Measurements from ENCODE around the gene DCDC2B.
"Not testable (repeated sequence)": the region's sequence is repeated elsewhere in the genome, so short reads cannot be mapped to it uniquely, and the experiment has no call there.

The DCDC2B gene

GRCh38 chr1:32228771-32229170 lies 19.9 kb downstream of the DCDC2B start:
- no peak for DNase-seq (ENCODE audit: low spot score)

DNA sequence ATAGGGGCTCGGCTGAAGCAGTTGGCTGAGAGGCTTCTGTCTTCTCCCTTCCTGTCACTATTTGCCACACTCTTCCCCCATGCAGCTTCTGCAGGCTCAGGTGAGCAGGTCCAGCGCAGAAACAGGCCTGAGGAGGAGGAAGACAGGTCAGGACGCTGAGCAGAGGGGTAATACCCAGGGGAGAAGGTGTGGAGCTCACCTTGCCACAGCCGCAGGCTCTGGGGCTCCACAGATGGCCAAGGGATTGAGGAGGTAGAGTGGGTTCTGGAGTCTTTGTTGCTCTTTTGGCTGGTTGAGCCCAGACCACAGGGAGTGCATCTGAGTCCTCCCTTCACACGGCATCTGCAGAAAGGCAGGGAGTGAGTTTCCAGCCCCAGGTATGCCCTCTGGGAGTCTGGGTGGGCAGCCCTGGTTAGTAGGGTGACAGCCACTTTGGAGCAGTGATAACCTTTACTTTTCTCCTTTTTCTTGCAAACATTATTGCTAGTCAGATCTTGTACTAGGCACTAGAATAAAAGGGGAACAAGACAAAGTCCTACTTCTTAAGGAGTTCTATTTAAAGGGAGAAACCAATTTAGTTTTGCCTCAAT lies 23.0 kb downstream of the DCDC2B start:
- DNase-seq (ENCODE audit: low spot score) = no peak

DNA sequence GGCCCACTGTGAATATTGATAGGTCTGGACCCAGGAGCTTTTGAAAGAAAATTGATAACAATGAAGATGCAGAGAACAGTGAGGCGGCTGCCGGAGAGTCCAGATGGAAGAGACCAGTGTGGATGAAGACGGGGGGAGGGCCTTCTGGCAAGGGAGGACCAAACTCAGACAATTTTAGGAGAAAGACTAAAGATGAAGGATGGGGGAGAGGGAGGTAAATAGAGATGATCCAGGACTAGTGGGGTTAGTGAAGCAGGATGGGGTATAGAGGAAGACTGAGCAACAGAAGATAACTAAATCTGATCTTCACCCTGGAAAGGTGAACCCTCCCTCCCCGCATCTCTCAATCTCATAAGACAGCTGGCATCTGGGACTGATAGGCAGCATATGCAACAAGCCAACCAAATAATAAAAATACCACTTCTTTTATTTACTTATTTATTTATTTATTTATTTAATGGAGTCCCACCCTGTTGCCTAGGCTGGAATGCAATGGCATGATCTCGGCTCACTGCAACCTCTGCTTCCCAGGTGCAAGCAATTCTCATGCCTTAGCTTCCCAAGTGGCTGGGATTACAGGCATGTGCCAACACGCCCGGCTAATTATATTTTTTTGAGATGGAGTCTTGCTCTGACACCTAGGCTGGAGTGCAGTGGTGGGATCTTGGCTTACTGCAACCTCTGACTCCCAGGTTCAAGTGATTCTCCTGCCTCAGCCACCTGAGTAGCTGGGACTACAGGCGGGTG lies 23.8 kb downstream of the DCDC2B start:
- DNase-seq (ENCODE audit: low spot score) = no peak

- DNase-seq (ENCODE audit: low spot score) = no peak
Observed at GRCh38 chr1:32234792-32235191, 25.9 kb downstream of the DCDC2B start.

GRCh38 chr1:32239337-32239736 lies 30.4 kb downstream of the DCDC2B start:
- no peak for DNase-seq (ENCODE audit: low spot score)

- no peak for DNase-seq (ENCODE audit: low spot score)
Observed at GRCh38 chr1:32239790-32240139, 30.9 kb downstream of the DCDC2B start.

GRCh38 chr1:32240140-32240951 lies 31.5 kb downstream of the DCDC2B start:
- DNase-seq (ENCODE audit: low spot score) = no peak

DNA sequence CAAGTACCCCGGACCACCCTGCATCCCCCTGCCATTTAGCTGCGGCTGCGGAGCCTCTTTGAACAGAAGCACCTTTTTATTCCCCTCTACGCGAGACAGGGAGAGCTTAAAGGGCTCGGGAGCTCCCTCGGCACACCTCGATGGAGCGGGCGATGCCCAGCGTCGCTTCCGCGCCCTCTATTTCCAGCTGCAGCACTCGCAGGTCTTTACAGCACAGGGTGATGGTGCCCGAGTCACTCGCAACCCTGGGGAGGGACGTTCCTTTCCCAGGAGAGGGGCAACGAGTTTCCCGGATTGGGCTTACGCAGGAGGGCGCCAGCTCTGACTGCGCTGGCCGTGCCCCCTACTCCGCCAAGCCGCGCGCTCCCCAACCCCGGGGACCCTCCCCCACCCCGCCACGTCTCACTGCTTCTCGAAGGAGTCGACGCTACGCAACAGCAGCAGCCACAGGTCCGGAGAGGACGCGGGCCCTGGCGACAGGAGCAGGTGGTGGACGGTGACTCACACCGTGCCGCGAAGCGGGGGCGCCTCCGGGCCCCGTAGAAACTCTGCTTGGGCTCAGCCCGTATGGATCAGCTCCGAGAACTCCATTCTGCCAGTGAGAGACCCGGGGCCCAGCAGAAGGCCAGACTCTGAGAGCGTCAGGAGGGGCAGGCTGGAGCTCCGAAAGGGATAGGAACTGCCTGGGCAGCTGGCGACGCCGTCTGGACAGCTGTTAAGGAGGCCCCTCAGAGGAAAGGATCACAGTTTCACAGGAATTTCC lies 32.3 kb downstream of the DCDC2B start:
- DNase-seq (ENCODE audit: low spot score) = no peak

DNA sequence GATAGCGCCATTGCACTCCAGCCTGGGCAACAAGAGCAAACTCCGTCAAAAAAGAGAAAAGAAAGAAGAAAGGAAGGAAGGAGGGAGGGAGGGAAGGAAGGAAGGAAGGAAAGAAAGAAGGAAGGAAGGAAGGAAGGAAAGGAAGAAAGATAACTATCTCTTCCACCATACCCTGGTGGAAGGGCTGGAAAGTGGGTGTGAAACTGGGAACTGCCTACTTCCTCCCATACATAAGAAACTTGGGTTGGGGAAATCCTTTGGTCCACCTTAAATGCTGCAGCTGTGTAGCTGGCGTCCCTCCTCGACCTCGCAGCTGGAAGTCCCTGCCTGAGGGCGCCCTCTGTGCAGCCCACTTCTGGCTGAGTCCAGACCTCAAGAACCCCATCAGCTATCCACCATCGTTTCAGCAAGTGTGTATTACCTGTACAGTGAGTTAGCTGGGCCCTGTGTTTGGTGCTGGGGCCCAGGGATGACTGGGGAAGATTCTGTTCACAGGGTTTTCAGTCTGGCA lies 33.5 kb downstream of the DCDC2B start:
- DNase-seq (ENCODE audit: low spot score) = no peak

- DNase-seq (ENCODE audit: low spot score) = peak; percentile 76
Observed at GRCh38 chr1:32246888-32247273, 38.0 kb downstream of the DCDC2B start, which contains the start of gene FAM167B. FAM167B (plus strand) TSS chr1:32247222; CDS start chr1:32247422, 200 bp downstream.

DNA sequence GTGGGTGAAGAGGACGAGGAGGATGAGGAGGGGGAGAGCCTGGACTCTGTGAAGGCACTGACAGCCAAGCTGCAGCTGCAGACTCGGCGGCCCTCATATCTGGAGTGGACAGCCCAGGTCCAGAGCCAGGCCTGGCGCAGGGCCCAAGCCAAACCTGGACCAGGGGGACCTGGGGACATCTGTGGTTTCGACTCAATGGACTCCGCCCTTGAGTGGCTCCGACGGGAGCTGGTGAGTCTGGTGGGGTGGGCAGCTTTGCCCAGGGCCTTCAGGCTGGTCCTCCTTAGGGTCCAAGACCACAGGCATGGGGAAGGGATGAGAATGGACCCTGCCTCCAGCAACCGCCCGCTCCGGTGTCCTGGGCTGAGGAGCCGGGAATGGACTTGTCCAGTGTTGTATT lies 38.6 kb downstream of the DCDC2B start:
- DNase-seq (ENCODE audit: low spot score) = no peak

- DNase-seq (ENCODE audit: low spot score) = peak; percentile 64
Observed at GRCh38 chr1:32247983-32248889, 39.3 kb downstream of the DCDC2B start.

DNA sequence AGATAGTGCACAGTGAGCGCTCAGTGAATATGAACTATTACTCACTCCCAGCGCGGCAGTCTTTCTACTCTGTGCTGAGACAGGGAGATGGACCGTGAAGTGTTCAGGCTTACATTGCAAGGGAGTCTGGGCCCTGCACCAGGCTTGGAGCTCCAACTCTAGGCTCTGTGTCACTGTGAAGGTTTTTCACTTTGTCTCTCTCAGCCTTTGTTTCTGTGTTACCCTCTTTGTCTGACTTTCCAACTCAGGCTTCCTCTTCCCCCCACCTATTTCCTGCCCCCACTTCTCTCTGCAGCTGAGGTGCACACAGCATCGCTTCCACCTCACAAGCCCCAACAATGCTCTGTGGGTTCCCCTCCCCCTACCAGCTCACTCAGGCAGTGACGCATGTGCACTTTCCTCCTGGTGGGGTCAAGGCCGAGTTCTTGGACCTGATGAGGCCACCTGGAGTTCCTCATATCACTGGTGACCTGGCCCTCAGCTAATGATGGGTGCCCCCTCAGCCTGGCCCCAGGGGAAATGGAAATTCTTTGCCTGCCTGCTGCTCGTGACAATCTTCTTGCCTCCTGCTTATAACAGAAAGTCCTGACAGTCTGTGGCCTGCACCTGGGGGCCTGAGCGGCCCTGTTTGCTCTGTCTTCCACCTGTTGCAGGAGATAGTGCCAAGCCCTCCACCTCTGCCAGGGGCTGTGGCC lies 41.1 kb downstream of the DCDC2B start:
- no peak for DNase-seq (ENCODE audit: low spot score)

GRCh38 chr1:32250893-32251716 lies 42.2 kb downstream of the DCDC2B start, which contains the start of gene LCK:
LCK (plus strand) TSS chr1:32251265; CDS start chr1:32274330, 23,065 bp downstream.
- no peak for DNase-seq (ENCODE audit: low spot score)

DNA sequence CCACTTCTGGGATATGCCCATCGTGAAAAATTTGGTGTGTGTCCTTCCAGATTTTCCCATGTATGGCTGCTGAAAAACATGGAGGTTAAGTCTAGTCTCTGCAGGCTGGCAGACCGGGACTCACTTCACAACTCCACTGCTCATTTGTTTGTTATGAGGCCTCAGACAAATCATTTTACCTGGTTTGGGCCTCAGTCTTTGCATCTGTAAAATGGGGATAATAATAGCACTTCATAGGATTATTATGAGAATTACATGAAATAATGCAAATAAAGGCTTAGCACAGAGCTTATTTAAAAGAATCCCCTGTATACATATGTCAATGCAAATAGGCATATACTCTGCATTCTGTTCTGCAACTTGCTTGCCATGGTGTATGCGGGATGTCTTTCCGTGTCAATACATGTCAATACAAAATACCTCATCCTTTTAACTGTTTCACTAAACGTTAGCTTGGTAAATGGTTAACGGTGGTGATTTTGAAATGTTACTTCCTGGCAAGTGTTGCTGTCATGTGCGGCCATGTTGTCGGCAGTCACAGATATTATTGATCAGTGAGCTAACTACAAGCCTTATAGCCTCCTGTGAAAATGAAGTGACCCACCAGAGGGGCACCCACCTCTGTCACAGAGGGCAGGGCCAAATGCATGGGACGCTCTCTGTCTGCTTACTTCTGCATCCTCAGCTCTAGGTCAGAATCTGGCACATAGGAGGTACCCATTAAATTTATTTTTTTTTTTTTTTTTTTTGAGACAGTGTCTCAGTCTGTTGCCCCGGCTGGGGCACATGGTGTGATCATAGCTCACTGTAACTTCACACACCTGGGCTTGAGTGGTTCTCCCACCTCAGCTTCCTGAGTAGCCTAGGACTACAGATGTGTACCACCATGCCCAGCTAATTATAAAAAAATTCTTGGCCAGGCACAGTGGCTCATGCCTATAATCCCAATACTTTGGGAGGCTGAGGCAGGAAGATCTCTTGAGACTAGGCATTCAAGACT lies 46.5 kb downstream of the DCDC2B start:
- no peak for DNase-seq (ENCODE audit: low spot score)

- no peak for DNase-seq (ENCODE audit: low spot score)
Observed at GRCh38 chr1:32256473-32257226, 47.8 kb downstream of the DCDC2B start.

GRCh38 chr1:32257227-32257508 lies 48.3 kb downstream of the DCDC2B start:
- DNase-seq (ENCODE audit: low spot score) = no peak

DNA sequence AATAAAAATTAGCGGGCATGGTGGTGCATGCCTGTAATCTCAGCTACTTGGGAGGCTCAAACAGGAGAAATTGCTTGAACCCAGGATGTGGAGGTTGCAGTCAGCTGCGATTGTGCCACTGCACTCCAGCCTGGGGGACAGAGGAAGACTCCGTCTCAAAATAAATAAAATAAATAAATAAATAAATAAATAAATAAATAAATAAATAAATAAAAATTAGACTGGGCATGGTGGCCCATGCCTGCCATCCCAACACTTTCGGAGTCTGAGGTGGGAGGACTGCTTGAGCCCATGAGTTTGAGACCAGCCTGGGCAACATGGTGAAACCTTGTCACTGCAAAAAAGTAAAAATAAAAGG lies 54.3 kb downstream of the DCDC2B start:
- DNase-seq (ENCODE audit: low spot score) = not testable (repeated sequence)

Data from COLO829 (cell line).